Cardiac muscle cell (in vitro differentiated cells and primary cell): ENCODE results near the gene TMEM116. TPM values are rescaled to one million over a fixed set of nuclear protein-coding genes. Genes with fewer than 3 reads are reported as not detected.

Source experiments
- DNase-seq, 2 donors: peaks; one replicate each; pipeline versions ENCODE4 v3.0.0 to v3.0.0-alpha.2; 2010 to 2017; ENCODE audit warnings: low read depth in 1 of 2, low spot score in 1 of 2
- H3K27ac ChIP-seq: fragments of 200-600 bp; sonication (generic); 2 replicates; pipeline ENCODE4 v1.5.1; 2016
- H3K27me3 ChIP-seq: fragments of 200-600 bp; sonication (generic); 2 replicates; pipeline ENCODE4 v1.6.0; 2016; ENCODE audit warnings: control low read depth
- H3K36me3 ChIP-seq: fragments of 200-600 bp; sonication (generic); 2 replicates; pipeline ENCODE4 v1.5.1; 2016; ENCODE audit warnings: control low read depth
- H3K4me1 ChIP-seq: fragments of 200-600 bp; sonication (generic); 2 replicates; pipeline ENCODE4 v1.8.1; 2017; ENCODE audit warnings: low read depth, mild to moderate bottlenecking, mixed run types
- H3K4me3 ChIP-seq: fragments of 200-600 bp; sonication (generic); 2 replicates; pipeline ENCODE4 v1.5.1; 2016; ENCODE audit warnings: mild to moderate bottlenecking
- H3K9me3 ChIP-seq: fragments of 200-600 bp; sonication (generic); 2 replicates; pipeline ENCODE4 v1.5.1; 2017; ENCODE audit warnings: low read depth, mild to moderate bottlenecking, control low read depth
- polyA plus RNA-seq: library from polyadenylated mRNA; unstranded; fragments of >200 nt; fragmentation: Nextera tagmentation; extraction: Ambion mirVana; gene quantifications from 2 replicates; pipeline ENCODE4 v1.2.1, GENCODE V29; 2016
- total RNA-seq: library from RNA; depleted of rRNA; stranded (reverse); fragments of >200 nt; gene quantifications from 2 replicates; pipeline ENCODE4 v1.2.3, GENCODE V29; 2016
- TF ChIP-seq, protein P1 (sequence below): IDR thresholded peaks from 2 replicates; pipeline ENCODE4 v1.5.1; 2012; ENCODE audit warnings: low read depth, mild to moderate bottlenecking, low read length

The TMEM116 gene
- total and polyA plus RNA-seq, 2 experiments from 2014 or later, result 12.9 to 30.4 TPM

GRCh38 chr12:112032292-112032691 lies 19.3 kb upstream of the TMEM116 start:
- Histone ChIP-seq H3K4me3 (no peak overlapping the region), H3K4me1 (no peaks in the 10 kb centered on the region), H3K9me3 (no peaks in the 10 kb centered on the region), H3K36me3 (peaks cover 58% of the 10 kb centered on the region), H3K27me3 (no peaks in the 10 kb centered on the region), H3K27ac (no peak overlapping the region)
- TF ChIP-seq, protein P1, sequence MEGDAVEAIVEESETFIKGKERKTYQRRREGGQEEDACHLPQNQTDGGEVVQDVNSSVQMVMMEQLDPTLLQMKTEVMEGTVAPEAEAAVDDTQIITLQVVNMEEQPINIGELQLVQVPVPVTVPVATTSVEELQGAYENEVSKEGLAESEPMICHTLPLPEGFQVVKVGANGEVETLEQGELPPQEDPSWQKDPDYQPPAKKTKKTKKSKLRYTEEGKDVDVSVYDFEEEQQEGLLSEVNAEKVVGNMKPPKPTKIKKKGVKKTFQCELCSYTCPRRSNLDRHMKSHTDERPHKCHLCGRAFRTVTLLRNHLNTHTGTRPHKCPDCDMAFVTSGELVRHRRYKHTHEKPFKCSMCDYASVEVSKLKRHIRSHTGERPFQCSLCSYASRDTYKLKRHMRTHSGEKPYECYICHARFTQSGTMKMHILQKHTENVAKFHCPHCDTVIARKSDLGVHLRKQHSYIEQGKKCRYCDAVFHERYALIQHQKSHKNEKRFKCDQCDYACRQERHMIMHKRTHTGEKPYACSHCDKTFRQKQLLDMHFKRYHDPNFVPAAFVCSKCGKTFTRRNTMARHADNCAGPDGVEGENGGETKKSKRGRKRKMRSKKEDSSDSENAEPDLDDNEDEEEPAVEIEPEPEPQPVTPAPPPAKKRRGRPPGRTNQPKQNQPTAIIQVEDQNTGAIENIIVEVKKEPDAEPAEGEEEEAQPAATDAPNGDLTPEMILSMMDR, result no peak
- DNase-seq, result no peak

- H3K27ac ChIP-seq, result peak overlapping the region; percentile 31
- H3K36me3 ChIP-seq, result peaks cover 58% of the 10 kb centered on the region
- TF ChIP-seq, protein P1, result no peak
- H3K4me1 ChIP-seq, result no peaks in the 10 kb centered on the region
- no peak overlapping the region for H3K4me3 ChIP-seq
- no peaks in the 10 kb centered on the region for H3K9me3 ChIP-seq
- DNase-seq, result peak in 1 of 2 donors; percentile 13
- H3K27me3 ChIP-seq, result no peaks in the 10 kb centered on the region
Observed at GRCh38 chr12:112031472-112031871, 18.5 kb upstream of the TMEM116 start.

DNA sequence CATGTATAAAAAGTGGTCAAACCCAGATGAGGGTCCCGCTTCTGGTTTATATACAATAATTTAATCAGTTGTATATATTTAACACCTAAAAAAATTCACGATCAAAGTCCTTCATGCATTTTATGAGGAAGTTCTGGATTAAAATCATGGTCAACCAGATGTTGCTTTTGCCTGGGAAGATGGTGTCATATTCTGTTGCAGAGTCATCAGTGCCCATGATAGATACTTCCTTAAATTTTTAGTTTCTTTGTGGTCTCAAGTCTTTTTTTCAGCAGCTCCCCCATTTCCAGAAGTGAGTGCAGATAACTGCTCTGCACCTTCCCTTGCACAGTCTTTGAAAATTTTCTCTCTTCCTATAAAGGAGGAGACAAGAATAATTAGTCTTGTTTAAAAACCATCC lies 16.3 kb upstream of the TMEM116 start:
- Histone ChIP-seq H3K9me3 (no peaks in the 10 kb centered on the region), H3K4me1 (no peaks in the 10 kb centered on the region), H3K4me3 (no peak overlapping the region), H3K27ac (no peak overlapping the region), H3K27me3 (no peaks in the 10 kb centered on the region), H3K36me3 (peaks cover 56% of the 10 kb centered on the region)
- DNase-seq, result no peak
- TF ChIP-seq, protein P1, result no peak

- H3K36me3 ChIP-seq, result peaks cover 51% of the 10 kb centered on the region
- no peaks in the 10 kb centered on the region for H3K27me3 ChIP-seq
- DNase-seq, result no peak
- TF ChIP-seq, protein P1, result no peak
- H3K4me1 ChIP-seq, result no peaks in the 10 kb centered on the region
- H3K27ac ChIP-seq, result peak overlapping the region; percentile 59
- no peak overlapping the region for H3K4me3 ChIP-seq
- H3K9me3 ChIP-seq, result no peaks in the 10 kb centered on the region
Observed at GRCh38 chr12:112025808-112026375, 12.9 kb upstream of the TMEM116 start.

- no peak for DNase-seq
- H3K4me3 ChIP-seq, result no peak overlapping the region
- no peaks in the 10 kb centered on the region for H3K9me3 ChIP-seq
- TF ChIP-seq, protein P1, result no peak
- H3K4me1 ChIP-seq, result no peaks in the 10 kb centered on the region
- H3K36me3 ChIP-seq, result peaks cover 39% of the 10 kb centered on the region
- peak overlapping the region; percentile 2 for H3K27ac ChIP-seq
- no peaks in the 10 kb centered on the region for H3K27me3 ChIP-seq
Observed at GRCh38 chr12:112023759-112024396, 10.9 kb upstream of the TMEM116 start.
